ENCODE data around the gene TARDBP.
A peak's percentile ranks its signal among the peaks of the same experiment; 100 is the strongest.
"Not testable (repeated sequence)": the region's sequence is repeated elsewhere in the genome, so short reads cannot be mapped to it uniquely, and the experiment has no call there.

Gene TARDBP

GRCh38 chr1:11012260-11013159 is at the start of gene TARDBP:
Gene TARDBP, plus strand, starts transcription at chr1:11012654. Its CDS starts 1,074 bp downstream, at chr1:11013728.
- DNase-seq (ENCODE audit: low read depth, low spot score), result no peak

DNA sequence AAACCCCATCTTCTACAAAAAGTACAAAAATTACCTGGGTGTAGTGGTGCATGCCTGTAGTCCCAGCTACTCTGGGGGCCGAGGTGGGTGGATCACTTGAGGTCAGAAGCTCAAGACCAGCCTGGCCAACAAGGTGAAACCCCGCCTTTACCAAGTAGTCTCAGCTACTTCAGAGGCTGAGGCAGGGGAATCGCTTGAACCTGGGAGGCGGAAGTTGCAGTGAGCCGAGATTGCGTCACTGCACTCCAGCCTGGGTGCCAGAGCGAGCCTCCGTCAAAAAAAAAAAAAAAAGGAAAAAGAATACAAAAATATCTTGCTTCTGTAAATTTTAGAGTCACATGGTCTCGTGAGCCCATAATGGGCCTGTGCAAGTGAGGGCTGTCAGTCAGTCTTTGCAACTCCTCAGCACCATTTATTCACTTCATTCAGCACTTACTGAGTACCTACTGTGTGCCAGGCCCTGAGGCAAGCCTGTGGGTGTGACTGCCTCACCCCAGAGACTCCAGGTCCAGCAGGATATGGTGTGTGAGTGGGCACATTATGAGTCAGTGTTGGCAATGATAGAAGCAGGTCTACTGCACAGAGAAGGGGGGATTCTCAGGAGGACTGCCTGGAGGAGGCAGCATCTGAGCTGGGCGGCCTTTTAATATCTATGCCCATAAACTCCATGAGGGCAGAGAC is 46.8 kb upstream of the TARDBP start:
- DNase-seq (ENCODE audit: low read depth, low spot score), result no peak

DNA sequence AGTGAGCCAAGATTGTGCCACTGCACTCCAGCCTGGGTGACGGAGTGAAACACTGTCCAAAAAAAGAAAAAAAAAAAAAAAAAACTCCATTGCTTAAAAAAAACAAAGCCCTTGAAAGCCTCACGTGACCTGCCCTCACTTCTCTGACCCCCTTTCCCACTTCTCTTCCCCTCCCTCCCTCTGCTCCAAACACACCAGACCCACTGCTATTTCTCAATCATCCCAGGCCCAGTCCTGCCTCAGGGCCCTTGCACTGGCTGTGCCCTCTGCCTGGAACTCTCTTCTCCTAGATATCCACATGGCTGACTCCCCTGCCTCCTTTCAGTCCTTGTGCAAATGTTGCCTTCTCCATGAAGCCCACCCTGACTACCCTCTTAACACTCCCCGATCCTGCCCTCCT is 45.4 kb upstream of the TARDBP start:
- no peak for DNase-seq (ENCODE audit: low read depth, low spot score)

DNA sequence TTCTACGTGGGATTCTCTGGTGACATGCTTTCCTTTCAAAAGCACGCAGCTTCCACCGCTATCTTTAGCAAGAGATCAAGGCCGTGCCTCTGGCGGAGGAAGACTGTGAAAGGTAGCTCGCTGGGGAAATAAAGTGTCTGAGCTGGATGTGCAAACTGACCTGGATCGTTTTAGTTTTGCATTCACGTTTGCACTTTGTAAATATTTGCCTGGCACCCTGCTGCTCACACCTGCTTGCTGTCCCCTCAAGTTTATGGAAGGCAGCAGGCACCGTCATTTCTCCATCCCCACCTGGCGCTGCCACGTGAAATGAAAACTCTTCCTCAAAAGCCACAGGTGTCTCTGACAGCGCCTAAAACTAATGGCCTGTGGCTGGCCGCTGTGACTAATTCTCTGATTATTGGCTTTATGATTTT is 44.0 kb upstream of the TARDBP start:
- DNase-seq (ENCODE audit: low read depth, low spot score), result no peak

DNA sequence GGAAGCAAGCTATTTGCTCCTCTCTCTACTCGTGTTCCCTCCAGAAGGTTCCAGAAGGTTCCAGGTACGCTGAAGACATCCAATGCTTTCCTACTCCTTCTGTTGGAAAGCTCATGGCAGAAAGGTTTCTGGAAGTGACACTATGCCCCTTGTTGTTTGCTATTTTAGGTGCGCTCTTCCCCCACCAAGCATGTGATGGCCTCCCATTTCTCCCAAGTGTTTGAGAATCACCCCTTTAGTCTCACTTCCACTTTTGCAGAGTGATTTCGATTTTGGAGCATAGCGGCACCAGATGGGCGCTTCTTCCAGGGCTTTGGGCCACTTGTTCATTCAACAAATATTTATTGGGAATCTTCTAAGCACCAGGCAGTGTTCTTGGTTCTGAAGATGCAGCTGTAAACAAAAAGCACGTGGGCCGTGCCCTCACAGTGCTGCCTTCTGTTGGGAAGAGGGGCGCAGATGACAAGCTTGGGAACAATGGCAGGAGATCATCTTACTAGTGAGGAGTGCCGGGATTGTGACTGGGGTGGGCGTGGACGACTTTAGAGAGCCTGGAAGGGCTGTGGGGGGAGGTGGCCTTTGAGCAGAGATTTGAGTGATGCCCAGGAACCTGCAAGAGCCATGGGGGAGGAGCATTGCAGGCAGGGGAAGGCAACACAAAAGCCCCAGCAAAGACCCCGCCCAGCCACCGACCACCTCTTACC is 43.0 kb upstream of the TARDBP start:
- DNase-seq (ENCODE audit: low read depth, low spot score), result peak; percentile 59

DNA sequence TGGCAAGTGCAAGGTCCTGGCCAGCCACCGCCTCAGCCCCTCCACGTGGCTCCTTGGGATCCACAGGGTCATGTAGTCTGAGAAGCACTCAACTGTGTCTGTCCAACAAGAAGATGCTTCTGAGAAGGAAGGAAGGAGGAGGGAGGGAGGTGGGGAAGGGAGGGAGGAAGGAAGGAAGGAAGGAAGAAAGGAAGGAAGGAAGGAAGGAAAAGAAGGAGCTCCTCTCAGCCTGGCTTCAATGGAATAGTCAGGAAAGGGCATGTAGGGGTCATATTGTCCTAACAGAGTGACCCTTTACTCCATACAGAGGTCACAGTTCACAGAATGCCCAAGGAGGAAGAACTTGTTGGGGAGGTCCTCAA is 42.5 kb upstream of the TARDBP start:
- DNase-seq (ENCODE audit: low read depth, low spot score), result no peak

- no peak for DNase-seq (ENCODE audit: low read depth, low spot score)
These were observed 38.9 kb upstream of the TARDBP start for GRCh38 chr1:10973552-10973951.

DNA sequence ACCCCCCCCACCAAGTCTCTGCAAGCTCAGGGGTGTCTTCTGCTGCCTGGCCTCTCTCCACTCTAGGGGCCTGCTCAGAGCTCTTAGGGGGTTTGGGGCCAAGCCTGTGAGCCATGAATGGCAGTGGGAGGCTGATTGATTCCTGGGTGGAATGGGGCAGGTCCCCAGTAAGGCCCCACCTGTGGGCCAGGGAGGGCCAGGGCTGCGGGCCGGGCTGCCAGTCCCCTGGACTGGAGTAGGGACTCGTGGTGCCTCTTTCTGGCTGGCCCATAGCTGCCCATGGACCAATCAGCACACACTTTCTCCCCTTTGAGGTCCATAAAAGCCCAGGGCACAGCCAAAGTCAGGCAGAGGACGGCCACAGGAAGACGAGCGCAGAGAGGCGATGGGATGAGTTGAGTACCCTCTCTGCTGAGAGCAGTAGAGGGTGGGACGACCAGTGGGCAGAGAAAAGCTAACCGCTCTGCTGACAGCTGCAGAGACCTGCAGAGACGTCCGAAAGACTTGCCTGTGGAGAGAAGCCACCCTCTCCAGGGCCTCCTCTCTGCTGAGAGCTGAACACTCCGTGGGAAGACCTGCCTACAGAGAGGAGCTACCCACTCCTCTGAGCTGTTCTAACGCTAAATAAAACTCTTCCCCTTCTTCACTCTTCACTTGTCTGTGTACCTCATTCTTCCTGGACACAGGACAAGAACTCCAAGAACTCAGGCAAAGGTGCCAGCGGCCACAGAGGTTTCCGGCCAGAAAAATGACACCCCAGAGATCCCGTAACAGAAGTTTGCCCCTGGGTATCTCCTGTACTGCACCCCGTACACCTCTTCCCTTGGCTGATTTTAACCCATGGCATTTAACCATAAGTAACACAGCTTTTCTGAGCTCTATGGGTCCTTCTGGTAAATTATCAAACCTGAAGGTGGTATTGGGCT is 38.2 kb upstream of the TARDBP start:
- DNase-seq (ENCODE audit: low read depth, low spot score), result no peak

- DNase-seq (ENCODE audit: low read depth, low spot score), result no peak
These were observed 36.7 kb upstream of the TARDBP start for GRCh38 chr1:10975567-10976326.

DNA sequence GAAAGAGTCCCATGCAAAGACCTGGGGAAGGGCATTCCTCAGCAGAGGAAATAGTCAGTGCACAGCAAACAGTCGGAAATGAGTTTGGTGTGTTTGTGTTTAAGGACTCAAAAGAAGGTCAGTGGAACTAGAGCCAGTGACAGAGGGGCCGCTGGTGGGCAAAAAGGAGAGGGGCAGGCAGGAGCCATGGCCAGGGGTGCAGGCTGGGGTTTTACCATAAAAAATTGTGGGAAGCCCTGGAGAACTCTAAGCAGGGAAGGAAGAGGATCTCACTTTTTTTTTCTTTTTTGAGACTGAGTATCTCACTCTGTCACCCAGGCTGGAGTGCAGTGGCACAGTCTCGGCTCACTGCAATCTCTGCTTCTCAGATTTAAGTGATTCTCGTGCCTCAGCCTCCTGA is 33.7 kb upstream of the TARDBP start:
- no peak for DNase-seq (ENCODE audit: low read depth, low spot score)

DNA sequence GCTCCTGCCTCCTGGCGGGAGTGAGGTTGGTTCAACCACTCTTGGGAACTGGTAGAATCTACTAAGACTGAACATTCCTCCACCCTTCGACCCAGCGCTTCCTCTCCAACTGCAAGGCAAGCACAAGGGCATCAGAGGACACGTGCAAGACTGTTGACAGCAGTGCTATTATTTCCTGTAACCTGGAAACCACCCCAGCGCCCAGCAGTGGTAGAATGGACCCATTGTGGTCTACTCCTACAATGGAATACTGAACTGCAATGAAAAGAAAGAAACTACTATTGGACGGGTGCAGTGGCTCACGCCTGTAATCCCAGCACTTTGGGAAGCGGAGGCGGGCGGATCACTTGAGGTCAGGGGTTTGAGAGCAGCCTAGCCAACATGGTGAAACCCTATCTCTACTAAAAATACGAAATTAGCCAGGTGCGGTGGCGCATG is 33.0 kb upstream of the TARDBP start:
- DNase-seq (ENCODE audit: low read depth, low spot score), result no peak

DNA sequence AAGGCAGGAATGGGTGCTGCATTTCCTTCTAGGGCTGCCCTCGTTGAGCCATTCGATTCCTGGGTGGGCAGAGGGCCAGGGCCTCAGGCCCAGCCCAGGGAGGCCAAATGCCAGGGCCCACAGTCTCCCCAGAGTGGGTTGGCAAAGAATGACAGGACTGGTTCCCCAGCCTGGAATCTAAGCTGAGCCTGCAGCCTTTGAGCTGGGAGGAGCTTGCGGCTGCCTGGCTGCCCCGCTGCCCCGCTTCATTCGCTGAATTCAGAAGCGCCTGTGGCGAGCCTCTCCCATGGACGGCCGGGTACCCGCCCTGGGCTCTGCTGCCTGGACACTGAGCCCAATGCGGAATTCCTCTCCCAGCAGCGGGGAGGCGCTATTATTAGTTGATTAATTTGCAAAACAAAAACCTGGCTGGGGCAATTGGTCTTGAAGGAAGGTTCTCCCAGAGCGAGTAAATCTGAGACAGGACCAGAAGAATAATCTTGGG is 32.3 kb upstream of the TARDBP start:
- peak; percentile 82 for DNase-seq (ENCODE audit: low read depth, low spot score)

DNA sequence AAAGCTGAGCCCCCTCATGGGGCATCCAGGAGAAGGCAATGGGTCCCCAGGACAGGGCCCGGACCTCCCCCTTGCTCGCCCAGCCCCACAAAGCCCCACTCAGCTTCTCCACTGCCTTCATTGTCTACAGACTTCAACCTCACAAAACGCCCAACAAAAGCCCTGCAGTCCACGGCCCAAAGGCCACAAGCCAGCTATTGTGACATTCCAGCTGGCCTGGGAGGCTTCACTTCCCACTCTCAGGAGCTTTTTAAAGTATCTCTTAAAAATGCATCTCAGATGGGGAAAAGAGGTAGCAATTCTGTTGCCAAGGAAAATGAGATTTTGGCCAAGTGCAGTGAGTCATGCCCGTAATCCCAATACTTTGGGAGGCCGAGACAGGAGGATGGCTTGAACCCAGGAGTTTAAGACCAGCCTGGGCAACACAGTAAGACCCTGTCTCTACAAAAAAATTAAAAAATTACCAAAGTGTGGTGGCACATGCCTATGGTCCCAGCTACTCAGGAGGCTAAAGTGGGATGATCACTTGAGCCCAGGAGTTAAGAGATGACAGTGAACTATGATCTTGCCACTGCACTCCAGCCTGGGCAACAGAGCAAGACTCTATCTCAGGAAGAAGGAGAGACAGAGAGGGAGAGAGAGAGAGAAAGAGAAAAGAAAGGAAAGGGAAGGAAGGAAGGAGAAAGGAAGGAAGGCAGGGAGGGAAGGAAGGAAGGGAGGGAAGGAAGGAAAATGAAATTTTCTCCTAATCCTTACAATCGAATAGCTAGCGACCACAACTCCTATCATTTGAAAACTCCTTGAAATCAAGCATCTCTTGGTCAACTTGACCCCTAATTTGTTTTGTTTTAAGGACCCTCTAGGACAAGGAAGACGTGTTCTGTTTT is 31.4 kb upstream of the TARDBP start:
- no peak for DNase-seq (ENCODE audit: low read depth, low spot score)

DNA sequence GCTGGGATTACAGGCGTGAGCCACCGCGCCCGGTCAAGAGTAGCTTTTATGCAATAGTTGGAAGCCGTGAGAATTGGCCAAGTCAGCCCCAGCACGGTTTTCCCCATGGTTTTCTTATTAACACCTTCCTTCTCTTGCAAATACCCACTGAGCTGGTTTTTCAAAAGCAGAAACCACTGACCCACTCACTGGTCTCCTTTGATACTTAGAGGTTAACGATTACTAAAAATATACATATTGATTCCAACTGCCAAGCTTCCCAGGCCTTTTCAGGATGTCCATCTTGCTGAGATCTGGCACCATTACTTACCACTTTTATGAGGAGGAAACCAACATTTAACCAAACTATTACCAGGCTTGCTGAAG is 25.9 kb upstream of the TARDBP start:
- no peak for DNase-seq (ENCODE audit: low read depth, low spot score)

DNA sequence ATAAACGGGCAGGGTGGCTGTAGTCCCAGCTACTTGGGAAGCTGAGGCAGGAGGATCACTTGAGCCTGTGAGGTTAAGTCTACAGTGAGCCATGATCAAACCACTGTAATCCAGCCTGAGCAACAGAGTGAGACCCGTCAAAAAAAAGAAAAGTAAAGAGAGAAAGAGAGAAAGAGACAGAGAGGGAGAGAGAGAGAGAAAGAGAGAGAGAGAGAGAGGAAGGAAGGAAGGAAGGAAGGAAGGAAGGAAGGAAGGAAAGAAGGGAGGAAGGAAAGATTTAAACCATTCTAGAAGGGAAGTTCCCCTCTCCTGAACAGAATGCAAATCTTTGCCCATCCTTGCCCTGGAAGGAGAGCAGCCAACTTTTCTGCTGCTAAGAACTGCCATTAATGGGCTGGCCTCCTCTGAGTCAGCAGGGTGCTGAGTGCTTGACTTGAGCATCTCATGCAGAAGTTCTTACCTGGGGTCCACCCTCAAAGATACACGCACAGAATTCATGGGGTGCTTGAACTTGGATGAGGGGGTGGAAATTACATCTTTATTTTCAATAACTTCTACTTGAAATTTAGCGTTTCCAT is 24.5 kb upstream of the TARDBP start:
- no peak for DNase-seq (ENCODE audit: low read depth, low spot score)

GRCh38 chr1:10989095-10989494 is 23.4 kb upstream of the TARDBP start:
- DNase-seq (ENCODE audit: low read depth, low spot score), result no peak

DNA sequence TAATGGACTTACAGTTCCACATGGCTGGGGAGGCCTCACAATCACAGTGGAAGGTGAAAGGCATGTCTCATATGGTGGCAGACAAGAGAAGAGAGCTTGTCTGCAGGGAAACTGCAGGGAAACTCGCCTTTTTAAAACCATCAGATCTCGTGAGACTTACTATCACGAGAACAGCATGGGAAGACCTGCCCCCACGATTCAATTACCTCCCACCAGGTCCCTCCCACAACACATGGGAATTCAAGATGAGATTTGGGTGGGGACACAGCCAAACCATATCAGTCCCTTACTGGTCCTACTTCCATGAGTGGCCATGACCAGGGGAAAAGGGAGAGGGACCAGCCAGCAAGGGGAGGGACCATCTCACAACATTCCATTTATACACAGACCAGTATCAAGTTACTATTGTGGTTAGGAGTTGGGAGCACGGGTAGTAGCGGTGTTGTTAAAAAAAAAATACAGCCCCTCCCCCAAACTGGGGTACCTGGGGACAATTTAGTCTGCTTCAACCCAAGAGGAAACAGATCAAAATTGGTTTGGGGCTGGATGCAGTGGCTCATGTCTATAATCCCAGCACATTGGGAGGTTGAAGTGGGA is 22.4 kb upstream of the TARDBP start:
- not testable (repeated sequence) for DNase-seq (ENCODE audit: low read depth, low spot score)

GRCh38 chr1:10990828-10991227 is 21.6 kb upstream of the TARDBP start:
- no peak for DNase-seq (ENCODE audit: low read depth, low spot score)

DNA sequence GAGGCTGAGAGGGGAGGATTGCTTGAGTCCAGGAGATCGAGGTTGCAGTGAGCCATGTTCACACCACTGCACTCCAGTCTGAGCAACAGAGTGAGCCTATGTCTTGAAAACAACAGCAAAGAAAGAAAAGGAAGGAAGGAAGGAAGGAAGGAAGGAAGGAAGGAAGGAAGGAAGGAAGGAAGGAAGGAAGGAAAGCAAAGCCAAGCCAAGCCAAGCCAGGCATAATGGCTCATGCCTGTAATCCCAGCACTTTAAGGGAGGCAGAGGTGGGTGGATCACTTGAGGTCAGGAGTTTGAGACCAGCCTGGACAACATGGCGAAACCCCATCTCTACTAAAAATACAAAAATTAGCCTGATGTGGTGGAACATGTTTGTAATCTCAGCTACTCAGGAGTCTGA is 20.4 kb upstream of the TARDBP start:
- DNase-seq (ENCODE audit: low read depth, low spot score), result not testable (repeated sequence)

All from iPS DF 19.7 (cell line).